Mesenteric fat pad (tissue), 1 donor: ENCODE measurements around the gene FKBP8. TPM values are rescaled to one million over a fixed set of nuclear protein-coding genes. Genes with fewer than 3 reads are reported as not detected.
"Not testable (repeated sequence)": the region's sequence is repeated elsewhere in the genome, so short reads cannot be mapped to it uniquely, and the experiment has no call there.

ENCODE experiments used
- DNase-seq: peaks from one replicate; pipeline ENCODE4 v3.0.0-alpha.2; 2020; ENCODE audit warnings: low spot score
- long read RNA-seq: library from polyadenylated mRNA; unstranded; transcript quantifications from one replicate; pipeline ENCODE4 v2.0.0, GENCODE V29; 2020
- total RNA-seq: library from RNA; stranded (reverse); fragmentation: NEBNext Ultra II Directional; extraction: Animal tissue kit (Norgen Biotek cat#: 25700); gene quantifications from one replicate; pipeline ENCODE4 v1.2.1, GENCODE V29; 2021
- donor health status: DM: yes; HTN: yes; CAD: no.

FKBP8 gene
- total RNA-seq: 176 TPM
- long read RNA-seq, transcript FKBP8-201 (9 exons, 1,710 nt): minor isoform, 20 of 65 reads
- long read RNA-seq, transcript FKBP8-213 (9 exons, 1,849 nt): major isoform, 28 of 65 reads
- long read RNA-seq, partial matches to known transcripts: 15 of 65 reads
- long read RNA-seq, other reads (novel, unspliced or antisense): 2 of 65 reads

- DNase-seq: peak; percentile 98
These were observed at the start of gene FKBP8 for GRCh38 chr19:18542941-18543813. Gene FKBP8 (minus strand): TSS chr19:18543573. CDS start chr19:18541970, 1,603 bp downstream.

- not testable (repeated sequence) for DNase-seq
These were observed 49.4 kb upstream of the FKBP8 start for GRCh38 chr19:18592732-18593131.

DNA sequence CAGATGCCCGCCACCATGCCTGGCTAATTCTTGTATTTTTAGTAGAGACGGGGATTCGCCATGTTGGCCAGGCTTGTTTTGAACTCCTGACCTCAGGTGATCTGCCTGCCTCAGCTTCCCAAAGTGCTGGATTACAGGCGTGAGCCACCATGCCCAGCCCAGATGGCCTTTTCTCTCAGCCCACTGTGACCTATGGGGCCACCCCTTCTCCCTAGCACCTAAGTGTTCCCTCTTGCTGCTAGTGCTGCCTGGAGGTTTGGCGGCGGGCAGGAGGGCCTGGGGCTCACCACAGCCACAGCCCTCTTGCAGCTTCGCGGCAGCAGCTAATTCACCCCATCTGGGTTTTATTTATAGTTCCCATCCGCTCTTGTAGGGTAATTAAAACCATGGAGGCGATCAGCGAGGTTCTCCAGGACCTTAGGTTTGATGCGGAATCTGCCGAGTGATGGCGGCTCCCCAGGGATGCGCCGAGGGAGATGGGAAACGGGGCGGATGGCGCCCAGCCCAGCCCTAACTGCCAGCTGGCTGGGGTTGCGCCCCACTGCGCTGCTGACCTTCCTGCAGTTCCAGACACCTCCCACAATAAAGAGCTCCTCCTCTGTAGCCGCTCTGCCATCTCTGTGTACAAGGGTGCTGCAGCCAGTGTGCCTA is 48.5 kb upstream of the FKBP8 start:
- DNase-seq: no peak

- DNase-seq: no peak
These were observed 47.2 kb upstream of the FKBP8 start for GRCh38 chr19:18590273-18591272.

GRCh38 chr19:18589380-18590272 is 46.3 kb upstream of the FKBP8 start:
- DNase-seq: no peak

GRCh38 chr19:18588611-18589379 is 45.4 kb upstream of the FKBP8 start, which contains the start of gene REX1BD:
Gene REX1BD (plus strand): TSS chr19:18588798. CDS start chr19:18588802, 4 bp downstream.
- DNase-seq: peak; percentile 94

- DNase-seq: no peak
These were observed 44.7 kb upstream of the FKBP8 start for GRCh38 chr19:18587962-18588610.

- DNase-seq: no peak
These were observed 44.2 kb upstream of the FKBP8 start for GRCh38 chr19:18587561-18587960.

GRCh38 chr19:18586306-18586705 is 42.9 kb upstream of the FKBP8 start:
- no peak for DNase-seq

DNA sequence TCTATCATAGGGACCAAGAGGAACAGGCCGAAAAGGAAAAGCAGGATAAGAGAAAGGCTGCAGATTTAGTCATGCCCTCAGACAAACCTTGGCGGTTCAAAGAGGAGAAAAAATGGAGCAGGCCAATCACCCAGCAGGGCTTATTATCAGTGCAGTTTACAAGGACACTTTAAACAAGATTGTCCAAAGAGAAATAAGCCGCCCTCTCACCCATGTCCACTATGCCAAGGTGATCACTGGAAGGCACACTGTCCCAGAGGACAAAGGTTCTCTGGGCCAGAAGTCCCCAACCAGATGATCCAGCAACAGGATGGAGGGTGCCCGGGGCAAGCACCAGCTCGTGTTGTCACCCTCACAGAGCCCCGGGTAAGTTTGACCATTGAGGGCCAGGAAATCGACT is 36.9 kb upstream of the FKBP8 start:
- DNase-seq: no peak

- no peak for DNase-seq
These were observed 34.1 kb upstream of the FKBP8 start for GRCh38 chr19:18577365-18577914.

GRCh38 chr19:18576383-18576782 is 33.0 kb upstream of the FKBP8 start:
- DNase-seq: no peak

- no peak for DNase-seq
These were observed 31.4 kb upstream of the FKBP8 start for GRCh38 chr19:18574691-18575291.

GRCh38 chr19:18571564-18572344 is 28.4 kb upstream of the FKBP8 start, which contains the start of gene UBA52:
Gene UBA52 (plus strand): TSS chr19:18571857. CDS start chr19:18573301, 1,444 bp downstream.
- peak; percentile 100 for DNase-seq

- no peak for DNase-seq
These were observed 25.0 kb upstream of the FKBP8 start for GRCh38 chr19:18568367-18568766.

DNA sequence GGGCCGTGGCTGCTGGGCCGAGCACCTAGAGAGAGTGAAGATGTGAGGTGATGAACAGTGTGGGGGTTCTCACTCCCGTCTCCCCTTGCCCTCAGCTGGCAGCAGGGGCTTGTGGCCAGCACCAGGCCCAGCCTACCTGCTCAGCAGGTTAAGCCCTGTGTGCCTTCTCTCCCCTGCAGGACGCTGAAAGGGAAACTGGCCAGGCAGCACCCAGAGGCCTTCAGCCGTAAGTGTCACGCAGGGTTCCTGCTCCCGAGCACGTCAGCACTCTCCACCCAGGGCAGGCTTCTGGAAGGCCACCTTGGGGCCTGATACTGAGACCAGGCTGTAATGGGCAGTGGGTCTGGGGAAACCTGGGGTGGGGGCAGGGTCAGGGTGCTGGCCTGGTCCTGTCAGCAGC is 23.6 kb upstream of the FKBP8 start:
- no peak for DNase-seq

- DNase-seq: no peak
These were observed 18.7 kb upstream of the FKBP8 start for GRCh38 chr19:18562086-18562485.
